ENCODE measurements around the gene RPS6KB1.

GRCh38 chr17:59907467-59907866 is 14.5 kb downstream of the RPS6KB1 start:
- no peak for TF ChIP-seq CTCF (IDR thresholded peaks at IDR 0.05; ENCODE audit: insufficient read depth, low read length, poor library complexity, severe bottlenecking)
- no peak for TF ChIP-seq EZH2phosphoT487 (conservative IDR thresholded peaks at IDR 0.05; ENCODE audit: low read length)
